ENCODE results near the gene CEP192. TPM values are rescaled to one million over a fixed set of nuclear protein-coding genes. Genes with fewer than 3 reads are reported as not detected.

CEP192 gene
- total and polyA plus RNA-seq, 10 of the 15 experiments (the other 5 are each of a cell fraction or from before 2014, with no cell fraction given) = 15.4 to 58.2 (median 29.6) TPM

DNA sequence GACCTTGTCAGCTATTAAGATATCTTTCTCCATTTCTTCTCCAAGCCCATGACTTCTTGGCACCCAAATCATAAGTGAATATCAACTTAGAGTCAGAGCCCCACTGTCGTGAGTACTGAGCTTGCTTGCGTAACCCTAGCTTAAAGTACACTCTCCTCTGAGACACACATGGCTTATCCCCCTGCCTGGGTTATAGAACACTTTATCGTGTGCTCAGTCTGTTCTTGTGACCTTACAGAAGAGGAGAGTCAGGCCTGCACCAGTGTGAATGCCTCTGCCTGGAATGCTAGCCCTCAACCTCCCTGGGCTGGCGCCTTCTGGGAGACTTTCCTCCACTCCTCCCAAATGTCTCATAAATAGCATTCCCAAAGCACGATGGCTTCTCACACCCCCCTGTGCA lies 79.3 kb downstream of the CEP192 start:
- Histone ChIP-seq H3K36me3 (ENCODE audit: control insufficient read depth in 2 of 2, insufficient read depth in 2 of 2, low read length in 1 of 2) (peaks cover 17 to 44% of the 10 kb centered on the region in 2 experiments), H3K9me3 (replicated peaks; ENCODE audit: control insufficient read depth, insufficient read depth, low read length) (no peaks in the 10 kb centered on the region), H3K4me1 (ENCODE audit: control insufficient read depth, insufficient read depth, low read length) (peaks cover 5% of the 10 kb centered on the region; the same call in 1 of the 2 replicates), H3K4me2 (ENCODE audit: control insufficient read depth, insufficient read depth) (no peak overlapping the region), H4K20me1 (ENCODE audit: control insufficient read depth, insufficient read depth) (no peaks in the 10 kb centered on the region), H3K79me2 (ENCODE audit: control insufficient read depth, insufficient read depth, low read length) (no peaks in the 10 kb centered on the region), H3K9ac (ENCODE audit: control insufficient read depth, insufficient read depth, low read length) (no peak overlapping the region), H3K4me3 (no peak overlapping the region), H2AFZ (ENCODE audit: control insufficient read depth, low read depth, low read length) (no peak overlapping the region), H3K27ac (ENCODE audit: control insufficient read depth, insufficient read depth) (no peak overlapping the region), H3K27me3 (replicated peaks in 1 of 2; ENCODE audit: control insufficient read depth in 2 of 2, insufficient read depth in 2 of 2, low read length in 1 of 2) (no peaks in the 10 kb centered on the region)
- ChIA-PET CTCF (interaction anchor here (0.7 to 1.1 kb wide), 2 partner anchors 10 to 458 kb away, joined by 3 to 4 read pairs; no protein-coding TSS in a partner anchor), RAD21 (ENCODE audit: unreplicated experiment) (no interaction called here), POLR2A (no interaction called here), SMC1A (ENCODE audit: uncharacterized antibody, unreplicated experiment) (no interaction called here)
- intact Hi-C loops (cut with micrococcal nuclease; ENCODE audit: unreplicated experiment) = no loop called here
- TF ChIP-seq CREM (IDR thresholded peaks at IDR 0.05; ENCODE audit: low read depth) (no peak), ZSCAN29 (IDR thresholded peaks at IDR 0.05) (no peak), LARP7 (IDR thresholded peaks at IDR 0.05) (no peak), POU2F2 (IDR thresholded peaks at IDR 0.05; ENCODE audit: borderline replicate concordance, low read depth, low read length) (no peak), SIX5 (IDR thresholded peaks at IDR 0.05; ENCODE audit: low read depth, low read length, severe bottlenecking) (no peak), YBX1 (IDR thresholded peaks at IDR 0.05) (no peak), DPF2 (IDR thresholded peaks at IDR 0.05) (no peak), IKZF1 (conservative IDR thresholded peaks at IDR 0.05) (no peak), IRF4 (IDR thresholded peaks at IDR 0.05; ENCODE audit: low read depth, low read length) (no peak), ASH2L (IDR thresholded peaks at IDR 0.05; ENCODE audit: borderline replicate concordance, low read depth) (no peak)
- TF ChIP-seq, protein P1, sequence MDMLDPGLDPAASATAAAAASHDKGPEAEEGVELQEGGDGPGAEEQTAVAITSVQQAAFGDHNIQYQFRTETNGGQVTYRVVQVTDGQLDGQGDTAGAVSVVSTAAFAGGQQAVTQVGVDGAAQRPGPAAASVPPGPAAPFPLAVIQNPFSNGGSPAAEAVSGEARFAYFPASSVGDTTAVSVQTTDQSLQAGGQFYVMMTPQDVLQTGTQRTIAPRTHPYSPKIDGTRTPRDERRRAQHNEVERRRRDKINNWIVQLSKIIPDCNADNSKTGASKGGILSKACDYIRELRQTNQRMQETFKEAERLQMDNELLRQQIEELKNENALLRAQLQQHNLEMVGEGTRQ (IDR thresholded peaks at IDR 0.05; ENCODE audit: borderline replicate concordance, low read depth, low read length) = no peak
- DNase-seq (ENCODE audit: low read depth, low spot score) = no peak
- BruUV-seq (replicated peaks) = no TSS peak
- in situ Hi-C loops (cut with MboI) = no loop called here
- WGBS (ENCODE audit: insufficient coverage, insufficient replicate concordance, low lambda C conversion rate, missing lambda C conversion rate) = 92% methylated on average over 5 of the region's 5 CpGs
- ATAC-seq = no peak
- FAIRE-seq = no peak
